HG02610 (cell line): ENCODE measurements around the gene CBFA2T3.
A peak's percentile ranks its signal among the peaks of the same experiment; 100 is the strongest.

Source experiments
- ATAC-seq: cut with Tn5 transposase; IDR thresholded peaks from one replicate; pipeline ENCODE4 v1.9.1; 2021; ENCODE audit warnings: mild to moderate bottlenecking, moderate library complexity; ENCODE audit not compliant: unreplicated experiment

CBFA2T3 gene

GRCh38 chr16:88964636-88965035, 12.4 kb downstream of the CBFA2T3 start:
- ATAC-seq: no peak

GRCh38 chr16:88963583-88963982, 13.4 kb downstream of the CBFA2T3 start:
- ATAC-seq: no peak

- no peak for ATAC-seq
Measured at GRCh38 chr16:88962478-88963152, 14.4 kb downstream of the CBFA2T3 start.

GRCh38 chr16:88961011-88961410, 16.0 kb downstream of the CBFA2T3 start:
- ATAC-seq: no peak

- no peak for ATAC-seq
Measured at GRCh38 chr16:88960516-88960915, 16.5 kb downstream of the CBFA2T3 start.

GRCh38 chr16:88959022-88959421, 18.0 kb downstream of the CBFA2T3 start:
- ATAC-seq: no peak

GRCh38 chr16:88957887-88958577, 19.0 kb downstream of the CBFA2T3 start:
- no peak for ATAC-seq

GRCh38 chr16:88957433-88957767, 19.6 kb downstream of the CBFA2T3 start:
- no peak for ATAC-seq

GRCh38 chr16:88956546-88957432, 20.2 kb downstream of the CBFA2T3 start:
- no peak for ATAC-seq

- ATAC-seq: no peak
Measured at GRCh38 chr16:88955906-88956305, 21.1 kb downstream of the CBFA2T3 start.

- no peak for ATAC-seq
Measured at GRCh38 chr16:88953003-88953690, 23.9 kb downstream of the CBFA2T3 start.

- ATAC-seq: no peak
Measured at GRCh38 chr16:88951989-88952388, 25.0 kb downstream of the CBFA2T3 start.

GRCh38 chr16:88951501-88951900, 25.5 kb downstream of the CBFA2T3 start:
- ATAC-seq: no peak

GRCh38 chr16:88948781-88949490, 28.1 kb downstream of the CBFA2T3 start:
- ATAC-seq: no peak

GRCh38 chr16:88945473-88945872, 31.5 kb downstream of the CBFA2T3 start:
- ATAC-seq: no peak

GRCh38 chr16:88943741-88944140, 33.3 kb downstream of the CBFA2T3 start:
- ATAC-seq: no peak

- ATAC-seq: no peak
Measured at GRCh38 chr16:88943131-88943664, 33.8 kb downstream of the CBFA2T3 start.

GRCh38 chr16:88941913-88942909, 34.8 kb downstream of the CBFA2T3 start:
- ATAC-seq: peak; percentile 42
